ENCODE data around the gene ZNF484.
"Not testable (repeated sequence)": the region's sequence is repeated elsewhere in the genome, so short reads cannot be mapped to it uniquely, and the experiment has no call there.

Gene ZNF484

DNA sequence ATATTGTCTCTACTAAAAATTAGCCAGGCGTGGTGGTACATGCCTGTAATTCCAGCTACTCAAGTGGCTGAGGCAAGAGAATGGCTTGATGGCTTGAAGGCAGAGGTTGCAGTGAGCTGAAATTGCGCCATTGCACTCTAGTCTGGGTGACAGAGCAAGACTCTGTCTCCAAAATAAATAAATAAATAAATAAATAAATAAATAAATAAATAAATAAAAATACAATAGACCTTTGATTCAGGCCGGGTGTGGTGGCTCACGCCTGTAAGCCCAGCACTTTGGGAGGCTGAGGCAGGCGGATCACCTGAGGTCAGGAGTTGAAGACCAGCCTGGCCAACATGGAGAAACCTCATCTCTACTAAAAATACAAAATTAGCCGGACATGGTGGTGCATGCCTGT lies 29.1 kb downstream of the ZNF484 start:
- not testable (repeated sequence) for H3K18ac ChIP-seq (ENCODE audit: low read depth in 1 of 2, low read length in 2 of 2); H3K4me2 ChIP-seq (ENCODE audit: low read length, poor library complexity, severe bottlenecking); H4K8ac ChIP-seq (ENCODE audit: low read length); H3K4me1 ChIP-seq (ENCODE audit: control insufficient read depth, insufficient read depth, low read depth, low read length); H2BK120ac ChIP-seq (ENCODE audit: low read depth, low read length); H3K14ac ChIP-seq (ENCODE audit: low read length in 2 of 2); H3K27ac ChIP-seq (ENCODE audit: low read length, poor library complexity, severe bottlenecking); H2BK5ac ChIP-seq (ENCODE audit: low read depth, low read length, poor library complexity, severe bottlenecking); H3K4me3 ChIP-seq (ENCODE audit: insufficient read depth in 1 of 2, low read depth in 1 of 2, low read length in 2 of 2); H2AFZ ChIP-seq (ENCODE audit: low read depth, low read length); H3K79me1 ChIP-seq (replicated peaks; ENCODE audit: low read length, poor library complexity, severe bottlenecking); H3K23ac ChIP-seq (ENCODE audit: low read length in 2 of 2); H3K9ac ChIP-seq (ENCODE audit: low read length); H3K4ac ChIP-seq (ENCODE audit: low read depth in 1 of 2, low read length in 2 of 2); H2BK15ac ChIP-seq (ENCODE audit: low read depth, poor library complexity, severe bottlenecking); H3K27me3 ChIP-seq (ENCODE audit: control insufficient read depth in 1 of 2, insufficient read depth in 1 of 2, low read length in 2 of 2); H4K91ac ChIP-seq (ENCODE audit: low read length); H2AK5ac ChIP-seq (ENCODE audit: low read length, severe bottlenecking); H2BK12ac ChIP-seq (ENCODE audit: low read length in 2 of 2); DNase-seq
- 89% methylated on average over 5 of the region's 6 CpGs for WGBS
- H3K9me3 ChIP-seq (ENCODE audit: control insufficient read depth, low read length): peaks cover 96% of the 10 kb centered on the region
- H3K36me3 ChIP-seq (ENCODE audit: control insufficient read depth in 1 of 2, insufficient read depth in 2 of 2, low read depth in 1 of 2, low read length in 2 of 2): peaks cover 33 to 77% of the 10 kb centered on the region in 2 experiments

- Histone ChIP-seq H2AFZ (ENCODE audit: low read depth, low read length) (no peak overlapping the region), H2BK120ac (ENCODE audit: low read depth, low read length) (no peak overlapping the region), H3K4me2 (ENCODE audit: low read length, poor library complexity, severe bottlenecking) (no peak overlapping the region), H3K23ac (ENCODE audit: low read length in 2 of 2) (no peak overlapping the region), H4K91ac (ENCODE audit: low read length) (no peak overlapping the region), H3K27ac (ENCODE audit: low read length, poor library complexity, severe bottlenecking) (no peak overlapping the region), H3K4me3 (ENCODE audit: insufficient read depth in 1 of 2, low read depth in 1 of 2, low read length in 2 of 2) (peak overlapping the region in 1 of 2 experiments; percentile 39), H4K8ac (ENCODE audit: low read length) (no peak overlapping the region), H2AK5ac (ENCODE audit: low read length, severe bottlenecking) (no peak overlapping the region), H2BK5ac (ENCODE audit: low read depth, low read length, poor library complexity, severe bottlenecking) (no peak overlapping the region), H3K4me1 (ENCODE audit: control insufficient read depth, insufficient read depth, low read depth, low read length) (no peaks in the 10 kb centered on the region), H3K9ac (ENCODE audit: low read length) (no peak overlapping the region), H2BK15ac (ENCODE audit: low read depth, poor library complexity, severe bottlenecking) (no peak overlapping the region), H3K9me3 (ENCODE audit: control insufficient read depth, low read length) (peaks cover 94% of the 10 kb centered on the region), H3K79me1 (replicated peaks; ENCODE audit: low read length, poor library complexity, severe bottlenecking) (peaks cover 3% of the 10 kb centered on the region), H3K36me3 (ENCODE audit: control insufficient read depth in 1 of 2, insufficient read depth in 2 of 2, low read depth in 1 of 2, low read length in 2 of 2) (peaks cover 25 to 60% of the 10 kb centered on the region in 2 experiments), H3K27me3 (ENCODE audit: control insufficient read depth in 1 of 2, insufficient read depth in 1 of 2, low read length in 2 of 2) (no peaks in the 10 kb centered on the region), H2BK12ac (ENCODE audit: low read length in 2 of 2) (no peak overlapping the region), H3K4ac (ENCODE audit: low read depth in 1 of 2, low read length in 2 of 2) (no peak overlapping the region), H3K14ac (ENCODE audit: low read length in 2 of 2) (no peak overlapping the region), H3K18ac (ENCODE audit: low read depth in 1 of 2, low read length in 2 of 2) (no peak overlapping the region)
- peak; percentile 5 for DNase-seq
- no CpG with 5 or more reads among the region's 1 CpG for WGBS
Measured at GRCh38 chr9:92846662-92847145, 31.1 kb downstream of the ZNF484 start.

DNA sequence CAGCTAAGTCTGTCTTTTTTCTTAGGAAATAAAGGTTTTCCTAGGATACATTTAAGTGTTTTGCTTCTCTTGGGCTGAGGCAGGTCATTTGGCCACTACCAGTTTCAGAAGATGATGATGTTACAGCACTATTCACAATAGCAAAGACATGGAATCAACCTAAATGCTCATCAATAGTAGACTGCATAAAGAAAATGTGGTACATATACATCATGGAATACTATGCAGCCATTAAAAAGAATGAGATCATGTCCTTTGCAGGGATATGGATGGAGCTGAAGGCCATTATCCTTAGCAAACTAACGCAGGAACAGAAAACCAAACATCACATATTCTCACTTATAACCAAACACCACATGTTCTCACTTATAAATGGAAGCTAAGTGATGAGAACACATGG lies 39.4 kb downstream of the ZNF484 start:
- no CpG with 5 or more reads among the region's 1 CpG for WGBS
- not testable (repeated sequence) for DNase-seq; H3K23ac ChIP-seq (ENCODE audit: low read length in 2 of 2); H2BK15ac ChIP-seq (ENCODE audit: low read depth, poor library complexity, severe bottlenecking); H3K79me1 ChIP-seq (replicated peaks; ENCODE audit: low read length, poor library complexity, severe bottlenecking); H3K4me1 ChIP-seq (ENCODE audit: control insufficient read depth, insufficient read depth, low read depth, low read length); H2AFZ ChIP-seq (ENCODE audit: low read depth, low read length); H3K9ac ChIP-seq (ENCODE audit: low read length); H3K4me3 ChIP-seq (ENCODE audit: insufficient read depth in 1 of 2, low read depth in 1 of 2, low read length in 2 of 2); H3K27me3 ChIP-seq (ENCODE audit: control insufficient read depth in 1 of 2, insufficient read depth in 1 of 2, low read length in 2 of 2); H2BK5ac ChIP-seq (ENCODE audit: low read depth, low read length, poor library complexity, severe bottlenecking); H2AK5ac ChIP-seq (ENCODE audit: low read length, severe bottlenecking); H2BK120ac ChIP-seq (ENCODE audit: low read depth, low read length); H4K8ac ChIP-seq (ENCODE audit: low read length); H3K14ac ChIP-seq (ENCODE audit: low read length in 2 of 2); H4K91ac ChIP-seq (ENCODE audit: low read length); H3K27ac ChIP-seq (ENCODE audit: low read length, poor library complexity, severe bottlenecking); H2BK12ac ChIP-seq (ENCODE audit: low read length in 2 of 2); H3K4ac ChIP-seq (ENCODE audit: low read depth in 1 of 2, low read length in 2 of 2); H3K4me2 ChIP-seq (ENCODE audit: low read length, poor library complexity, severe bottlenecking); H3K18ac ChIP-seq (ENCODE audit: low read depth in 1 of 2, low read length in 2 of 2)
- peaks cover 0 to 14% of the 10 kb centered on the region in 2 experiments for H3K36me3 ChIP-seq (ENCODE audit: control insufficient read depth in 1 of 2, insufficient read depth in 2 of 2, low read depth in 1 of 2, low read length in 2 of 2)
- peaks cover 75% of the 10 kb centered on the region for H3K9me3 ChIP-seq (ENCODE audit: control insufficient read depth, low read length)

DNA sequence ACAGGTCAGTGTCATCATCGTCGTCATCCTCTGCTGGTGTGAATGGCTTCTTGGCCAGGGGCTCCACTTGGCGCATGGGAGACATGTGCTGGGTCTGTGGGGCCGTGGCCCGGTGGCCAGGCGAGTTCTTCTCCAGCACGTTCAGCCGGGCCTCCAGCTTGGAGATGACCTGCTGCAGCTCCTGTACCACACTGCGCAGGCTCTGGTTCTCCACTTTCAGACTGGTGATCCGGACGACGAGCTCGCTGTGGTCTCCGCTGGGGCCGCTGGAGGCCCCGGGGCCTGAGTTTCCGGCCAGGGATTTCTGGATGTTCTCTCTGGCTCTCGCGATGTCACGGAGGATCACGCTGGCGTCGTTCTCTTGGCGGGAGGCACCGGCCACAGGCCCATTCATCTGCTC lies 40.6 kb downstream of the ZNF484 start:
- H2AFZ ChIP-seq (ENCODE audit: low read depth, low read length): no peak overlapping the region
- peak overlapping the region in 1 of 2 experiments; percentile 57 for H3K4me3 ChIP-seq (ENCODE audit: insufficient read depth in 1 of 2, low read depth in 1 of 2, low read length in 2 of 2)
- H3K4ac ChIP-seq (ENCODE audit: low read depth in 1 of 2, low read length in 2 of 2): no peak overlapping the region
- no peak overlapping the region for H3K23ac ChIP-seq (ENCODE audit: low read length in 2 of 2)
- H2BK15ac ChIP-seq (ENCODE audit: low read depth, poor library complexity, severe bottlenecking): no peak overlapping the region
- H3K14ac ChIP-seq (ENCODE audit: low read length in 2 of 2): no peak overlapping the region
- no peak overlapping the region for H3K4me2 ChIP-seq (ENCODE audit: low read length, poor library complexity, severe bottlenecking)
- H4K91ac ChIP-seq (ENCODE audit: low read length): no peak overlapping the region
- H3K9ac ChIP-seq (ENCODE audit: low read length): no peak overlapping the region
- no peak overlapping the region for H2BK120ac ChIP-seq (ENCODE audit: low read depth, low read length)
- no peak overlapping the region for H3K18ac ChIP-seq (ENCODE audit: low read depth in 1 of 2, low read length in 2 of 2)
- WGBS: 95% methylated on average over 25 of the region's 25 CpGs
- no peaks in the 10 kb centered on the region for H3K27me3 ChIP-seq (ENCODE audit: control insufficient read depth in 1 of 2, insufficient read depth in 1 of 2, low read length in 2 of 2)
- H2BK5ac ChIP-seq (ENCODE audit: low read depth, low read length, poor library complexity, severe bottlenecking): no peak overlapping the region
- peaks cover 69% of the 10 kb centered on the region for H3K9me3 ChIP-seq (ENCODE audit: control insufficient read depth, low read length)
- H3K4me1 ChIP-seq (ENCODE audit: control insufficient read depth, insufficient read depth, low read depth, low read length): no peaks in the 10 kb centered on the region
- H2BK12ac ChIP-seq (ENCODE audit: low read length in 2 of 2): no peak overlapping the region
- H4K8ac ChIP-seq (ENCODE audit: low read length): no peak overlapping the region
- no peak overlapping the region for H2AK5ac ChIP-seq (ENCODE audit: low read length, severe bottlenecking)
- H3K79me1 ChIP-seq (replicated peaks; ENCODE audit: low read length, poor library complexity, severe bottlenecking): no peaks in the 10 kb centered on the region
- H3K36me3 ChIP-seq (ENCODE audit: control insufficient read depth in 1 of 2, insufficient read depth in 2 of 2, low read depth in 1 of 2, low read length in 2 of 2): peaks cover 0 to 11% of the 10 kb centered on the region in 2 experiments
- no peak overlapping the region for H3K27ac ChIP-seq (ENCODE audit: low read length, poor library complexity, severe bottlenecking)
- DNase-seq: no peak
